ENCODE measurements around the gene ZFYVE27. TPM values are rescaled to one million over a fixed set of nuclear protein-coding genes. Genes with fewer than 3 reads are reported as not detected.

The ZFYVE27 gene
- total RNA-seq, 1 experiment from 2014 or later, result 12.3 TPM

DNA sequence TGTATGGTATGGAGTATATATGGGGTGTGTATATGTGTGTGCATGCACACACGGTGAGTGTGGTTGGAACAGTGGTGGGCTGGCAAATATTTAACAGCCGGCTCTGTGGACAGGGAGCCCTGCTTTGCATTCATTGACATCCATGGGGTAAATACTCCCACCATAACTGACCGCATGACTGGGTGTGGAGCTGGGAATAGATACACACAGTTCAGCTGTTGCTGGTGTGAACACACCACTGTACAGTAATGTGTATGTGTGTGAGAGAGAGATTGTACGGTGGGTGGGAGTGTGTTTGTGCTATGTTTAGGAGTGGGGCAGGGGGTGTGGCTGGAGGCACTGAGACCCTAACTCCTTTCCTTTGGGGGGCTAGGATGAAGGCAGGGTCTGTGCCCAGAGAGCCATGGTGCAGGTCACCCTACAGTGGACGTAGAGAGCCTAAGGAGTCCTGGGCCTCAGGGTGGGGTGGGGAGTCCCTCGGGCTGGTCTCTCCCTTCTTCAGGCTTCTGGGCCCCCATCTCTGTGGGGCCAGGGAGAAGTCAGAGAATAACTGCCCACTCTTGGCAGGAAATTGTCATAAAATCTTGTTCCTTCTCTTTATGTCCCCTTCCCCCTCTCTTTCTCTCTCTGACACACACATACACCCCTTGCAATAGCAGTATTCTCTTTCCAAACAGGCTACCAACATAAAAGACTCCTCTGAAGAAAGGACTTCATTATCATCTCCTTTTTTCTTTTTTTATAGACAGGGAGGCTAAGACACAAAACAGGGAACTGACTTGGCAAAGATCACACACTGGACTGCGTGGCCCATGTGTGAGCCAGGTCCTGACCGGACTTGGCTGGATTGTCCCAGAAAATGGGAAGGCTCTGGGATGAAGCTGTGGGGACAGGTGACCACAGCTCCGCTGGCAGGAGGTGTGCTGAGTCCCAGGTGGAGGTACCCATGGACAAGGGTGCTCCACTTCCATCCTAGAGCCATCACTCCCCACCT is 31.7 kb downstream of the ZFYVE27 start:
- DNase-seq (ENCODE audit: low read depth), result no peak

DNA sequence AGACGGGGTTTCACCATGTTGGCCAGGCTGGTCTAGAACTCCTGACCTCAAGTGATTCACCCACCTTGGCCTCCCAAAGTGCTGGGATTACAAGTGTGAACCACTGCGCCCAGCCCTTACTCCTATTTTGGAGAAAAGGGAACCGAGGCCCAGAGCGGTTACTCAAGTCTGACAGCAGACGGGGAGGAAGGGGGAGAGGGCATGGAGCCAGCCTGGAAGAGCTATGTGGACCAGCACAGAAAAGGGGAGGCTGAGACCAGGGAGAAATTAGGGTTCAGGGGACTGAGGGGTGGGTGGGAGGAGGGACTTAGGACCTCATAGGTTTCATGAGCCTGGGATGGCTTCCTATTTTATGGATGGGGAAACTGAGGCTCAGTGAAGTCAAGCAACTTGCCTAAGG is 33.3 kb downstream of the ZFYVE27 start:
- DNase-seq (ENCODE audit: low read depth), result no peak

DNA sequence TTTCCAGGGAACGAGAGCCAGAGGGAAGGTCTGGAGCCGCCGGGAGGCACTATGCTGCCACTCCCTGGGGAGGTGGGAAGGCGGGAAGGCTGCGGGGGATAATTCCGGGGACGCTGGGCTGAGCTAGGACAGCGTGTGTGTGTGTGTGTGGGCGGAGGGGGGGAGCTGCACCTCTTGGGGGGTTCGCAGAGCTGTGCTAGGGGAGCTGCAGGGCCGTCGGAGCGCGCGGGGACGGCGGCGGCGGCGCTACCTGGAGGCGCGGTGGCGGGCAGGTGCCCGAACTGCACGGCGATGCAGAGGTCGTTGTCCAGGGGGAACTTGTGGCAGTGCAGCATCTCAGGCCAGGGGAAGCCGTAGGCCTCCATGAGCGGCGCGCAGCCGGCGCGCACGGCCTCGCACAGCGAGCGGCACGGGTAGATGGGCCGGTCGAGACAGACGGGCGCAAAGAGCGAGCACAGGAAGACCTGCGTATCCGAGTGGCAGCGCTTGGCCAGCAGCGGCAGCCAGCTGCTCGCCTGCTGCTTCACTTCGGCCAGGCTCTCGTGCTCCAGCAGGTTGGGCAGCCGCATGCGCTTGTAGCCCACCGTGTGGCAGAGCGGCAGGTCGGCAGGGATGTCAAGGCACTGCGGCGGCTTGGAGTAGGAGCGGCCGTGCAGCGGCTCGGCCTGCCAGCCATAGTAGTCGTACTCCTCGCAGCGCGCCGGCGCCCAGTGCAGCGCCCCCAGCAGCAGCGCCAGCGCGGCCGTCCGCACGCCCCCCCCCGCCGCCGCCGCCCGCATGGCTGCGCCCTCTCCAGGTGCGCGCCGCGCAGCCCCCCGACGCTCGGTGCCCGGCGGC is 34.3 kb downstream of the ZFYVE27 start:
- peak; percentile 51 for DNase-seq (ENCODE audit: low read depth)

GRCh38 chr10:97771913-97772823 is 35.2 kb downstream of the ZFYVE27 start, which contains the start of gene SFRP5:
TSS of gene SFRP5 (minus strand) at chr10:97771999. CDS start at chr10:97771833, 166 bp downstream.
- peak; percentile 10 for DNase-seq (ENCODE audit: low read depth)

GRCh38 chr10:97773096-97773495 is 36.2 kb downstream of the ZFYVE27 start:
- no peak for DNase-seq (ENCODE audit: low read depth)

DNA sequence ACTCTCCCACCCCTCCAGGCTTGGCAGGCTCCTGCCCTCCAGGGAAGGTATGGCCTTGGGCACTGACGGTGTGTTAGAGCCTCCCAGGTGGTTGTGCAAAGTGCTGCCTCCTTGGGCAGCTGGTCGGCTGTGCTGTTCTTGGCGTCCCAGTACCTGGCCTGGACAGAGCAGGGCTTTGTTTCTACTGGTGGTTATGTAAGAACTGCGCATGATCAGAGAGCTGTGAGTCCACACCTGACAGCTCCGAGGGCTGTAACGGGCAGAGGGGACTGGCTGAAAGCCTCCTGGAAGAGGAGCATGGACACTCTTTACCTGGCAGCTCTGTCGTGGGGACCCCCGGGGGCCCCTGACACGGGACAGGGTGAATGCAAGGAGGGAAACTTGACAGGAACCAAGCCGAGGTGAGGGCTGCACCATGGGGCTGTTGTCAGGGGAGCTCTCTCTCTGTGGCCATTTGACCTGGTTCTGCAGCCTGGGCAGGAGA is 37.9 kb downstream of the ZFYVE27 start:
- no peak for DNase-seq (ENCODE audit: low read depth)

GRCh38 chr10:97777143-97777542 is 40.2 kb downstream of the ZFYVE27 start:
- DNase-seq (ENCODE audit: low read depth), result no peak

GRCh38 chr10:97778452-97779302 is 41.7 kb downstream of the ZFYVE27 start:
- no peak for DNase-seq (ENCODE audit: low read depth)

- no peak for DNase-seq (ENCODE audit: low read depth)
These were observed 42.6 kb downstream of the ZFYVE27 start for GRCh38 chr10:97779492-97779891.

DNA sequence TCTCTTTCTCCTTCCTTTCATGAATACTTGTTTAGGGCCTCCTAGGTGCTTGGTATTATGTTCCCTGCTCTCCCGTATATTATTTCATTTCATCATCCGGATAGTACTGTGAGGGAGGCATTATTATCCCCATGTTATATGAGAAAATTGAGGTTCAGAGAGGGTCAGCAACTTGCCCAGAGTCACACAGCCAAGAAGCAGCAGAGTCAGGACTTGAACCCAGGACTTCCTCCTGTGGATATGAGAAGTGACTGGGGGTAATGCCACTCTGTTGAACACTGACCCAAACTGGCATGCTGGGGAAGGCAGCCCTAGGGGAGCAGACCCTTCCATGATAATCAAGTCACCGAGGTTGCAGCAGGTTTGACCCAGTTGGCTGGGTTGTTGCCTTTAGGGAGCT is 43.0 kb downstream of the ZFYVE27 start:
- no peak for DNase-seq (ENCODE audit: low read depth)

GRCh38 chr10:97780841-97781617 is 44.1 kb downstream of the ZFYVE27 start:
- DNase-seq (ENCODE audit: low read depth), result peak; percentile 37

DNA sequence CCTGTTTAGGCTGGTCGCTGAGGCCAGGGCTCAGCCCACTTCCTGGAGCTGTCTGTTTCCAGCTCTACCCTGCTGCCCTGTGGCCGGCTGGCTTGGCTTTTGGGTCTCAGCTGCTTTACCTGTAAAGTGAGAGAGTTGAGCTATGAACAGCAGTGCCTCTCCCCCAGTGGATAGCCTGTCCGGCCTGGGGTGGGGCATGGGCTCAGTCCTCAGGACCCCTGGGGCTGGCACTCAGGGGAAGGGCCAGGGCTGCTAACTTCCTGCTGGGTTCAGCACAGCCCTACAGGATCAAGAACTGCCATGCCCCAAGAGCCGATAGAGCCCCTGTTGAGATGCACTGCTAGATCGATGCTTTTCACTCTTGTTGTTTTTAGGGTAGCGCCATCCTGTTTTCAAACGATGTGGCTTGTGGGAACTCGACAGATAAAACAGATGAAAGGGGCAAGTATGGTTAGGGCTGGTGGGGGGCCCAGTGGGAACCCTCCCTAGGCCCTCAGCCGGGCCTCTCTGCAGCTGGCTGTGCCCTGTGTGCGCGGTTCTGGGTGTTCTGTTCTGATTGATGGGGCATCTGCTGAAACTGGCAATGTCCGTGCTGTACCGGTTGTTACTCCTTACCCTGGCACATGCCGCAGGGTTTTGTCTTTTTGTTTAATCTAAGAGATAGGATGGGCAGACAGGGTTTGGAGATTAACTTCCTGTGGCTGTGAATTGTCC is 44.8 kb downstream of the ZFYVE27 start:
- DNase-seq (ENCODE audit: low read depth), result no peak

GRCh38 chr10:97782455-97783228 is 45.7 kb downstream of the ZFYVE27 start:
- DNase-seq (ENCODE audit: low read depth), result peak; percentile 29

DNA sequence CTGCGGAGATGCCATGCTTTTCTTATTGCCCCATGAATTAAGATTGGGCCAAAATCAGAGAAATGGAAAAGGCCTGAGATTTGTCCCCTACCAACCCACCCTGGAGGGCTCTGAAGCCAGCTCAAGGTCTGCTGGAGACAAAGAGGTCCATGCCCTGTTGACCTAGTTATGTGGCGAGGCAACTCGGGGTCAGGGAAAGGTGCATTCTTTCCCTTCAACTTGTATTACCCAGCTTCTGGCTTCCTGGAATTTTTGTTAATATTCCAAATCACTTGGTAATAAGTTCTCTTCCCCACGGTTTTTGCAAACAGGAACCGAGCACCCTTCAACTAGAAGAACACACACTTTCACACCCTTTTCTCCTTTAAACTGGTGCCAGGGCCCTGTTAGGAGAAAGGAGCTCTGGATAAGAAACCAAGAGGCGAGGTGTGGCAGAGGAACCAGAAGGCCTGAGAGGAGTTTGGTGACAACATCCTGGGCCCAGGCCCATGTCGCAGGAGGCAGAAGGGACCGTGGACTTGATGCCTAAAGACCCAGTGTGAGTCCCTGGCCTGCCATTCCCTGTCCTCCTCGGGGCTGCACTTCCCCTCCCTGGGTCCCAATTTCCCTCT is 47.4 kb downstream of the ZFYVE27 start:
- no peak for DNase-seq (ENCODE audit: low read depth)

GRCh38 chr10:97785231-97785630 is 48.3 kb downstream of the ZFYVE27 start:
- DNase-seq (ENCODE audit: low read depth), result no peak

GRCh38 chr10:97785731-97786130 is 48.8 kb downstream of the ZFYVE27 start:
- DNase-seq (ENCODE audit: low read depth), result no peak
